HG03460 (cell line): ENCODE data around the gene YWHAB.
"Not testable (repeated sequence)": the region's sequence is repeated elsewhere in the genome, so short reads cannot be mapped to it uniquely, and the experiment has no call there.

Experiments
- ATAC-seq: cut with Tn5 transposase; IDR thresholded peaks from one replicate; pipeline ENCODE4 v1.9.1; 2021; ENCODE audit not compliant: unreplicated experiment

Gene YWHAB

GRCh38 chr20:44866703-44867335 lies 18.7 kb upstream of the YWHAB start:
- ATAC-seq, result no peak

DNA sequence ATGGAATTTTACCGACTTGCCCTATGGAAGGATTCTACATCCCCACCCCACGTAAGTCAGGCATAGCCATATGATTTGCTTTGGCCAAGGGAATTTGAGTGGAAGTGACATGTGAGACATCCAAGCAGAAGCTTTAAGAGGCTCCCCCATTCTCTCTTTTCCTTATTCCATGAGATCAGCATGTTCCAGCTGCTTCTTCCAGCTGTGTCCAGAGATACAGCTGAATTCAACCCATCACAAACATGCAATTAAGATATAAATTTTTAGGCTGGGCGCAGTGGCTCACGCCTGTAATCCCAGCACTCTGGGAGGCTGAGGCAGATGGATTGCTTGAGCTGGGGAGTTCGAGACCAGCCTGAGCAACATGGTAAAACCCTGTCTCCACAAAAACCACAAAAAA lies 16.0 kb upstream of the YWHAB start:
- no peak for ATAC-seq

- ATAC-seq, result not testable (repeated sequence)
These were observed 3.1 kb upstream of the YWHAB start for GRCh38 chr20:44882360-44882759.

DNA sequence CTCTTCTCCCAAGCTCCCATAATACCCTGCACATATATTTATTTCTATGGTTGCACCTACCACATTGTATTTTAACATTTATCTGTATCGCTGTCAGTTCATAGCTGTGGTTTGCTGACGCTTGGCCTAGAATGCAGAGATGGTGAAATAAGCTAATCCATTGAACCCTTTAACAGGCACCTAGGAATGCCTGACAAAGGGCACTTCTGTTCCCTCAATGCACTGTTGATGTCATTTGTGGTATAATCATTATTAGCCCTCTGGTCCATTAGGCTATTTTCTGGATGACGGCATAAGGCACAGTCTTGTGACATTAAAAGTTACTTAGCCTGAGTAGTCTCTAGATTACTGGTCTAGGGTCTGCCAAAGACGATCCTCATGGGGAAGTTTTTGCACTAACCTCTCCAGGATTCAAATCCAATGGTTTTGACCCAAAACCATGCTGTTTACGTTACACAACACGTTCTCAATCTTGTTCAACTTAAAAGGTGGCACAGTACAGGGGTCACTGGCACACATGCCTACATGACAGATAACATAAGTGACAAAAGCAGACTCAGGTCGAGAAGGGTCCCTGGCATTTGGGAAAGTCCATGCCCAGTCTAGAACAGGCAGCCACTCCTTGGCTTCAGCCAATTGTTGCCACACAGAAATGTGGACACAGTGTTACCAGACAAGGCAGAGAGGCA lies 2.1 kb upstream of the YWHAB start:
- no peak for ATAC-seq

DNA sequence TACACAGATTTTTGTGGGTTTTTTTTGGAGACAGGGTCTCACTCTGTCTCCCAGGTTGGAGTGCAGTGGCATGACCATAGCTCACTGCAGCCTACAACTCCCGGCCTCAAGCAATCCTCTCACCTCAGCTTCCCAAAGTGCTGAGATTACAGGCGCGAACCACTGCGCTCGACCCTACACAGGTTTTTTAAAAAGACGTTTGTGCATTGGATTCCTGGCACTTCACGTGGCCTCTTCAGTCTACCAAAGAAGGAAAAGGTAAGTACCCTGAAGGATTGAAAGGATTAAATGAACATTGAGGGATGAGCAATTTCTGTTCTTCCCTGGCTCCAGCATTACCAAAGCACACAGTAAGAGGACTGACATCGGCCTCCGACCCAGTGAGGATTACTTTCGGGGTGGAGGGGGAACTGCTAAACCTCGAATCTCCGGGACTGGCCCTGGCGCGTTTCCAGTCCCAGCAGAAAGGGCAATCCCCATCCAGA lies 556 bp upstream of the YWHAB start:
- no peak for ATAC-seq

- no peak for ATAC-seq
These were observed 754 bp downstream of the YWHAB start for GRCh38 chr20:44886266-44886651.

DNA sequence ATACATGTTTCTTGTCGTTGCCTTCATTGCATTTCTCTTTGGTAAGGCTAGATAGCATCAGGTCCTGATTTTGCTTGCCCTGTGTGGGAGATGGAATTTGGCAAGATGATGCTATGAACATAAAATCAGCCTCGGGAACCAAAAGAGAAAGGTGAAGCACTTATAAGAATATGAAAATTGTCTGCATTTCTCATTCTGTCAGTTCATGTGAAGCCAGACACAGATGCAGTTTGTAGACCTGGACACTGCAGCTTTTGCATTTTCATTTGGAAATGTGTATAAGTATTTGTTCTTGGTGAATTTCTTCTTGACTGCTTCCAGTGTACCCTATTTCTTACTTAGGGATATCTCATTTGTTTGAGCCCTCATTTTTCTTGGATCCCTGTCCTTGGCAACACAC lies 1.3 kb downstream of the YWHAB start:
- ATAC-seq, result no peak

GRCh38 chr20:44887466-44887865 lies 2.0 kb downstream of the YWHAB start:
- no peak for ATAC-seq

DNA sequence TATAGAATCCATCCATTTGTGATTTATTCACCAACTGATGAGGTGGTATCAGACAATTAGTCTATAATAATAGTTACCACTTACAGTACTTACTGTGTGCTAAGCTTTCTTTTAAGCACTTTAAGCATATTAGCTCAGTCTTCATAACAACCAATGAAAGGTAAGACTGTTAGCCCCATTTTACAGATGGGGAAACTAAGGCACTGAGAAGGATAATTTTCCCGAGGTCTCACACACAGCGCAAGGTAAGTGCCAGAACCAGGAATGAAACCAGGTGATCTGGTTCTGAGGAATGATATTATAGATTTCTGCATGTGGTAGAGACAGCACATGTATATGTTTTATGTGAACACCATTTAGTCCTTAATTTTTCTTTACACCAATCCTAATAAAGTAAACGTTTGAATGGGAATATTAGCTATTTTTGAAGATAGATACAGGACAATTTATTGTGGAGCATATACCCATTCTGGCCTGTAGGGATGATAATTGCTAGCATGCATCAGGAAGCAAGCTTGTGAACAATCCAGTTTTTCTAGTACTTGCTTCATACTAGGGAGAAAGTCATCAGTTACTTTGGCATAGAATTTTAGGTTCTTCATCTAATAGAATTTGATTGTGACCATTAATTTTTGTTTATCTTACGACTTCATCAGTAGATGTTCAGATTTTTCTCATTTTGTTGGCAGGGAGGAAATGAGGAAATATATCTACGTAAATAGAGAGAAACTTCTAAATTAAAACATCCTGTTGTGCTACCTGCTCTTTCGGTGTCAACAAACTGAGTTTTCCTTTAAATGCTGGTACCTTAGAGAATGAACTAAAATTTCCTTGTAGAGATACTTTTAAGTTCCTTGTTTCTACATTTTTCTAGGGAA lies 3.0 kb downstream of the YWHAB start:
- no peak for ATAC-seq

DNA sequence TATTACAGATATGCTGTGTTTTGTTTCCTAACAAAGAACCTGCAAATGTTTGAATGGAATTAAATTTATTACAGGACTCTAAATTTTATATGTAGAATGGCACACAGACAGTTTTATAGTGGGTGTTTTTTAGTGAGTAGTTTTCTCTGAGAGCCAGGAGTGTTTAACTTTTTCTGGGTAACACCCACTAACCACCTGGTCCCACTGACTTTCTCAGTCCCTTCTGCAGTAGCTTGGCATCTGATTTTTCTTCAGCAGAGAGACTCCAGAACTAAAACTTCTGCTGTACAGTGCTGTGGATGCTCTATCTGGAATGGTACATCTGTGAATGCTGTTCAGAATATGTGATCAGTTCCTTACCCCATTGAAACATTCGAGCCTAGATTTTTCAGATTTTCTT lies 6.3 kb downstream of the YWHAB start:
- no peak for ATAC-seq

- no peak for ATAC-seq
These were observed 9.5 kb downstream of the YWHAB start for GRCh38 chr20:44894959-44895358.

GRCh38 chr20:44896583-44896982 lies 11.1 kb downstream of the YWHAB start:
- ATAC-seq, result no peak

DNA sequence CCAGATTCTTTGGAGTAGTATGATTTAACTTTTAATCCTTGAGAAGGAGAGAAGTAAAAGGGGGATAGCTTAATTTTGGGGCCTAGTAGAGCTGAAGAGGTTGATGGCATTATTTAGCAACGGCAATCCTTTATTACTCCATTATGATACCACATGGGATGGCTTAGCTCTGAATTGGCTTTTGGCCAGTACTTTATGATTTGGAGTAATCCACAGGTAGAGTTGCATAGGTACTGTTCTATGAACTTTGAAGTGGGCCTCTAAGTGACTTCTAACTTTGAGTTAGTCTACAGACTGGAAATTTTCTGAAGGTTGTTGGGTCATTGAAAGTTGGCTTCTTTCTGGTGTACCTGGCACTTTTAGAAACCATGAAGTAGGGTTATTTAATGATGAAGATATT lies 11.6 kb downstream of the YWHAB start:
- ATAC-seq, result no peak

DNA sequence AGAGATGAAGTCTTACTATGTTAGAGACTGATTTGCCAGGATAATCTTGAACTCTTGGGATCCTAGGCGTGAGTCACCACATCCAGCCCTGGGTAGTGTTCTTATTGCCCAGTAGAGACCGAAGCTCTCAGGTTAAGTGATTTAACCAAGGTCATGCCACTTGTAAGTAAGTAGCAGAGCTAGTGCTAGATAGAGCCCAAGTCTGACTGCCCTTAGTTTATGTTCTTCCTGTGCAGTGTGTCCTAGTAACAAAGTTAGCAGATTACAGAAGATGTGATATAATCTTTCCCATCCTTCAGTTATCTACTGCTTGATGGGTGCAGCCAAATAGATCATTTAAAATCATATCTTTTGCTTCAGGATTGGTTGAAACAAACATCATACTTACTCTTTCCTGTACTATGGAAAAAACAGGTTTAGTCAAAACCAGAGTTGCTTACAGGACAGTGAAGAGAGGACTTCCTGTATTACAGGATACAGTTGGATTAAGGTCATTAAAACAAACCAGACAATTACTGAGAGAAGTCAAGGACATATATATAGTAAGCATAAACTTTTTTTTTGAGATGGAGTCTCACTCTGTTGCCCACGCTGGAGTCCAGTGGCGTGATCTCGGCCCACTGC lies 14.8 kb downstream of the YWHAB start:
- ATAC-seq, result no peak

DNA sequence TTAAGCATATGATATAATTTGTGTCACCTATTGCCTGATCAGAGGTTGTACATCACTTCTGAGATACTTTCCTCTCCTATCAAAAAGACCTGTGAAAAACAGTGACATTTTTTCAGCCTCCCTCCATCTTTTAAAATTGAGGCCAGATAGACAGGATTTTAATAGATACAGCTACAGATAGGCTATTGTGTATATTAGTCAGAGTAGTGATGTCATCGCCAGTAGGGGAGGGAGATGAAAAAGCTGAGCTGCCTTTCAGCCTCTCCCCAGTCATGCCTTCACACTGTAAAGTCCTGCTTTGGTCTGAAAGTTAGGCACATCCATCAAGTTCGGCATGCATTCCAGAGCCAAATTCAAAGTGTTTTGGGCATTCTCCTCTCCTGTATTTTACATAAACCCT lies 16.5 kb downstream of the YWHAB start:
- ATAC-seq, result no peak

- ATAC-seq, result no peak
These were observed 18.9 kb downstream of the YWHAB start for GRCh38 chr20:44904377-44904776.

DNA sequence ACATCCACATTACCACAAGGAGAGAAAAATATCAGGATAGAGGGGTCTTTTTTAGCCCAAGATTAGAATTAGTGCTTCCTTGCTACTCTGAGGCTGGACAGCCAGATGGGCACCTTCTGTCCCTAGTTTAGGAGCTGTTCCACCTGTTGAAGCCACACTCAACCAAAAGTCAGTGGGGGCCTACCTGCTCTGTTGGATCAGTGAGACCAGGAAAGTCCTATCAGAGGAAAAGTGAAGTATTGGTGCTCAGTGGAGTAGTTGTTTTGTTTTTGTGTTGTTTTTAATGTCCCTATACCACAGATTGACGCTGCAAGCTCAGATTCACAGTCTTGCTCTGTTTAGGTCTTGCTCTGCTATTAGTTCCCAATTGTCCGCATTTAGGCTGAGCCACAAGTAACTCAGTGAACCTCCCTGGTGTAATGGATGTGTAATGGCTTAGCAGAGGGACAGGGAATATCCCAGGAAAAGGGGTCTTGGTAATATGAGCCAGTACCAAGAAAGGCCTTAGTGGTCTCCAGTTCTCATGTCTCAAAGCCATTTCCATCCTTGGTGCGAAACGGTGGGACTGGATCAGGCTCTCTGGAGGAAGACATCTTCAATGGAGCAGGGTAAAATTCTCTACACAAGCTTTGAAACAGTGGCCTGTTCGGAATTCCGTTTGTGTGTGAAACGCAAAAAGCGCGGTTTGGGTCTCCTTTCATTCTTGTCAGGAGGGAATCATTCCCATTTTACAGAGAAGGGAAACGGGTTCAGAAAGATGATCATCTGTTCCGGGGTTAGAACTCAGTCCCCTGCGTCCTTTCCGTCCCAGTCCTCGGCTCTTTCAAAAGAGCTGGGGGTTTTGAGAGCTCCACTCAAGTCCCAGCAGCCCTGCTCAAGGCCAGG lies 23.7 kb downstream of the YWHAB start:
- no peak for ATAC-seq

DNA sequence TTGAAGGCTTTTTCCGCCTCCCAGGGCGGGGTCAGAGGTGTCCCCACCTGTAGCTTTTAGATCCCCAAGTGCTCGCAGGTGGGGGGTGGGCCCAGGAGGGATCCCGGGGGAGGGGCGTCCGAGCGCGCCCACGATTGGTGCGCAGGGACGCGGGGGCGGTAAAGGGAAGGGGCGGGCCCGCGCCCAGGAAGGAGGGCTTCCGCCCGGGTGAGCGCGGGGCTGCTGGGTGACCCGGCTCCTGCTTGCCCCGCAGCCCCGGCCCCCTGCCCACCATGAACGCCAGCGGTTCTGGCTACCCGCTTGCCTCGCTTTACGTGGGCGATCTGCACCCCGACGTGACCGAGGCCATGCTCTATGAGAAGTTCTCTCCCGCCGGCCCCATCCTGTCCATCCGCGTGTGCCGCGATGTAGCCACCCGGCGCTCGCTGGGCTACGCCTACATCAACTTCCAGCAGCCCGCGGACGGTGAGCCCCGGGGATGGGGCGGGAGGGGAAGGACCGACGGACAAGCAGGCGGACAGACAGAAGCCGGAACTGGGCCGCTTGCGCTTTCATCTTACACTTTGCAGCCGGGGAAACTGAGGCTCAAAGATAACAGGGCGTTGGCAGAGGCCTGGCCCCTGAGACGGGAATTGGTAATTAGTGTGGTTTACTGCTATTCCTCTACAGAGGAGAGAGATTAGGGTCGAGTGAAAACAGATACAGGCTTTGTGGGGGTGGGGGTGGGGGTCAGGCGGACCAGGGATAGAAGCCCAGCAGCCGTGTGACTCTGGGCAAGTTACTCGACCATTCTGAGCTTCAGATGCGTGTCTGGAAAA lies 24.6 kb downstream of the YWHAB start, which contains the start of gene PABPC1L:
Gene PABPC1L (plus strand): TSS at position 189 of the 818 bp plus-strand sequence. CDS start 84 bp downstream, at position 273.
- ATAC-seq, result peak; percentile 83

DNA sequence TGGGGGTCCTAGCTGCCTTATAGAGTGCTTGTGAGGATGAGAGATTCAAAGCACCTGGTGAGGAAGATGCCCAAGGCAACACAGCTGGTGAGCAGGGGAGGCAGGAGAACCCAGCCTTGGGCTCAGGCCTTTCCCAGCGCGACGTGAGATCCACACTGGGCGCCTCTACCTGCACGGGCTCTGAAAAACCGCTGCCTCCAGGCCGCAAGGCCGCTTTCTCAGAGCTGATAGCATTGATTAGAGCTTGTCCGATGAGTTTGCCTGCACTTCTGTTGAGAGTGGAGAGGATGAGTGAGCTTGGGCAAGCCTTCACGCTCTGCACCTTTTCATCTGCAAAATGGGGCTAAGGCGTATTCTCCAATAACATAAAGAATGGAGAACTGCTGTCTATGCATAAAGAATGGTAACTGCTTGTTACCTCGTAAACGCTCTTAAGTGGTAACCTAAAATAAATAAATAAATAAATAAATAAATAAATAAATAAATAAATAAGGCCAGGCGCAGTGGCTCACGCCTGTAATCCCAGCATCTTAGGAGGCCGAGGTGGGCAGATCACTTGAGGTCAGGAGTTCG lies 25.3 kb downstream of the YWHAB start:
- no peak for ATAC-seq
